Stomach (tissue), 4 donors: ENCODE measurements around the gene LOXL1.
"Not testable (repeated sequence)": the region's sequence is repeated elsewhere in the genome, so short reads cannot be mapped to it uniquely, and the experiment has no call there.

Experiments used
- CTCF ChIP-seq, 7 experiments: fragments of 450-650 bp in 4 of 7; fragments of 200-600 bp in 3 of 7; sonication (generic) in 3 of 7; IDR thresholded peaks; one replicate each; pipeline ENCODE4 v1.5.1; 2016 to 2019; ENCODE audit warnings: antibody characterized with exemption in 7 of 7, control low read depth in 2 of 7, mild to moderate bottlenecking in 1 of 7
- POLR2A ChIP-seq, 4 donors: fragments of 450-650 bp; IDR thresholded peaks; one replicate each; pipeline ENCODE4 v1.6.1; 2016; ENCODE audit warnings: antibody characterized with exemption in 4 of 4, control low read depth in 2 of 4, mild to moderate bottlenecking in 1 of 4, moderate library complexity in 1 of 4

GRCh38 chr15:73975440-73976125 is 49.3 kb downstream of the LOXL1 start:
- TF ChIP-seq CTCF, POLR2A (IDR thresholded peaks at IDR 0.05): not testable (repeated sequence)
